Activated B cell treated with CpG ODN at 0.5 μM for 24 hours (primary cell): ENCODE data around the gene SLC30A5. TPM values are rescaled to one million over a fixed set of nuclear protein-coding genes. Genes with fewer than 3 reads are reported as not detected.

Experiments used
- ATAC-seq: fragments of 200-7000 bp; cut with Tn5 transposase; one replicate; pipeline ENCODE4 v1.10.0; 2021; ENCODE audit warnings: low read depth, mild to moderate bottlenecking, moderate library complexity
- CTCF ChIA-PET: fragments of 350-600 bp; sonication (Branson Sonifier 250); formaldehyde crosslinking; loops from one replicate; lab custom pipeline; 2021; ENCODE audit warnings: antibody characterized with exemption; lab: Charles Lee
- POLR2A ChIA-PET: fragments of 350-600 bp; sonication (Branson Sonifier 250); formaldehyde crosslinking; loops from one replicate; lab custom pipeline; 2021; ENCODE audit warnings: antibody characterized with exemption; lab: Charles Lee
- DNase-seq: peaks from one replicate; pipeline ENCODE4 v3.0.0; 2022
- H3K27ac Mint-ChIP-seq: one replicate; pipeline ENCODE4 v1.8.0; 2020; ENCODE audit warnings: mixed read lengths
- H3K27me3 Mint-ChIP-seq: one replicate; pipeline ENCODE4 v1.8.0; 2021; ENCODE audit warnings: mixed read lengths
- H3K36me3 Mint-ChIP-seq: one replicate; pipeline ENCODE4 v1.8.0; 2021; ENCODE audit warnings: low read depth, mixed read lengths
- H3K4me1 Mint-ChIP-seq: one replicate; pipeline ENCODE4 v1.8.0; 2021; ENCODE audit warnings: mixed read lengths
- H3K4me3 Mint-ChIP-seq: one replicate; pipeline ENCODE4 v1.8.0; 2020; ENCODE audit warnings: mild to moderate bottlenecking, mixed read lengths
- H3K9me3 Mint-ChIP-seq: one replicate; pipeline ENCODE4 v1.8.0; 2020; ENCODE audit warnings: mixed read lengths
- intact Hi-C: fragments of 100-400 bp; cut with micrococcal nuclease; formaldehyde crosslinking; loops from one replicate; pipeline ENCODE4 v1.15.1; 2024
- total RNA-seq: library from RNA; stranded (reverse); gene quantifications from 2 replicates; pipeline ENCODE4 v1.2.3, GENCODE V29; 2022
- TF ChIP-seq, protein P1 (sequence below): fragments of 200-600 bp; IDR thresholded peaks from one replicate; pipeline ENCODE4 v1.8.0; 2022; ENCODE audit warnings: antibody characterized with exemption, mild to moderate bottlenecking

SLC30A5 gene
- total RNA-seq, 1 donor from 2014 or later = 23.2 TPM

DNA sequence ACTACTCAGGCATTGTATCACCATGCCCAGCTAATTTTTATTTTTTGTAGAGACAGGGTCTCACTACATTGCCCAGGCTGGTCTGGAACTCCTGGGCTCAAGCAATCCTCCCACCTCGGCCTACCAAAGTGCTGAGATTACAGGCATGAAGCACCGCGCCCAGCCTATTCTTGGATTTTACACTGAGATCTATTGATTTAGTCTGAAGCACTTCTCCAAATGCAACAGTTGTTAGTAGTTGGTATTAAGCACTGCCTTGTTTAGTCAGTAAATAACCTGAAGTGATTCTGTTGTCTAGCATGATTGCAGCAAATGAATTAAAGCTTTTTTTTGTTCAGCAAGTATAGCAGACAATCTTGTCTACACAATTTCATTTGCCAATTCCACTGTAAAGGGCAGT, 64.2 kb downstream of the SLC30A5 start:
- Mint-ChIP-seq H3K27ac (no peak overlapping the region), H3K4me1 (no peaks in the 10 kb centered on the region), H3K27me3 (no peaks in the 10 kb centered on the region), H3K4me3 (no peak overlapping the region), H3K36me3 (no peaks in the 10 kb centered on the region), H3K9me3 (no peaks in the 10 kb centered on the region)
- intact Hi-C loops = no loop called here
- POLR2A ChIA-PET = no interaction called here
- CTCF ChIA-PET = no interaction called here
- TF ChIP-seq, protein P1, sequence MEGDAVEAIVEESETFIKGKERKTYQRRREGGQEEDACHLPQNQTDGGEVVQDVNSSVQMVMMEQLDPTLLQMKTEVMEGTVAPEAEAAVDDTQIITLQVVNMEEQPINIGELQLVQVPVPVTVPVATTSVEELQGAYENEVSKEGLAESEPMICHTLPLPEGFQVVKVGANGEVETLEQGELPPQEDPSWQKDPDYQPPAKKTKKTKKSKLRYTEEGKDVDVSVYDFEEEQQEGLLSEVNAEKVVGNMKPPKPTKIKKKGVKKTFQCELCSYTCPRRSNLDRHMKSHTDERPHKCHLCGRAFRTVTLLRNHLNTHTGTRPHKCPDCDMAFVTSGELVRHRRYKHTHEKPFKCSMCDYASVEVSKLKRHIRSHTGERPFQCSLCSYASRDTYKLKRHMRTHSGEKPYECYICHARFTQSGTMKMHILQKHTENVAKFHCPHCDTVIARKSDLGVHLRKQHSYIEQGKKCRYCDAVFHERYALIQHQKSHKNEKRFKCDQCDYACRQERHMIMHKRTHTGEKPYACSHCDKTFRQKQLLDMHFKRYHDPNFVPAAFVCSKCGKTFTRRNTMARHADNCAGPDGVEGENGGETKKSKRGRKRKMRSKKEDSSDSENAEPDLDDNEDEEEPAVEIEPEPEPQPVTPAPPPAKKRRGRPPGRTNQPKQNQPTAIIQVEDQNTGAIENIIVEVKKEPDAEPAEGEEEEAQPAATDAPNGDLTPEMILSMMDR = no peak
- ATAC-seq (no peak), DNase-seq (no peak)

DNA sequence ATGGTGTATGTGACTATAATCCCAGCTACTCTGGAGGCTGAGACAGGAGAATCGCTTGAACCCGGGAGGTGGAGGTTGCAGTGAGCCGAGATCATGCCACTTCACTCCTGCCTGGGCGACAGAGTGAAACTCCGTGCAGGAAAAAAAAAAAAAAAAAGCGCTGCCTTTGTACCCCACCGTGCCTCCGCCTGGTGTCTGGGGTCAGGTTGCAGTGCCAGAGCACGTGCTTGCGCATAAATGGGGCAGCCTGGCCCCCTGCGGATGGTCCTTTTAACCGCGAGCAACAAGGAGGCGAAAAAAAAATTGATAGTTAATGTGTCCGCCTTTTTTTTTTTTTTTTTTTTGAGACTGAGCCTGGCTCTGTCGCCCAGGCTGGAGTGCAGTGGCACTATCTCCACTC, 66.8 kb downstream of the SLC30A5 start:
- DNase-seq (no peak), ATAC-seq (no peak)
- Mint-ChIP-seq H3K36me3 (no peaks in the 10 kb centered on the region), H3K27me3 (no peaks in the 10 kb centered on the region), H3K9me3 (no peaks in the 10 kb centered on the region), H3K4me1 (no peaks in the 10 kb centered on the region), H3K4me3 (no peak overlapping the region), H3K27ac (no peak overlapping the region)
- intact Hi-C loops = no loop called here
- POLR2A ChIA-PET = no interaction called here
- CTCF ChIA-PET = no interaction called here
- TF ChIP-seq, protein P1 = no peak

DNA sequence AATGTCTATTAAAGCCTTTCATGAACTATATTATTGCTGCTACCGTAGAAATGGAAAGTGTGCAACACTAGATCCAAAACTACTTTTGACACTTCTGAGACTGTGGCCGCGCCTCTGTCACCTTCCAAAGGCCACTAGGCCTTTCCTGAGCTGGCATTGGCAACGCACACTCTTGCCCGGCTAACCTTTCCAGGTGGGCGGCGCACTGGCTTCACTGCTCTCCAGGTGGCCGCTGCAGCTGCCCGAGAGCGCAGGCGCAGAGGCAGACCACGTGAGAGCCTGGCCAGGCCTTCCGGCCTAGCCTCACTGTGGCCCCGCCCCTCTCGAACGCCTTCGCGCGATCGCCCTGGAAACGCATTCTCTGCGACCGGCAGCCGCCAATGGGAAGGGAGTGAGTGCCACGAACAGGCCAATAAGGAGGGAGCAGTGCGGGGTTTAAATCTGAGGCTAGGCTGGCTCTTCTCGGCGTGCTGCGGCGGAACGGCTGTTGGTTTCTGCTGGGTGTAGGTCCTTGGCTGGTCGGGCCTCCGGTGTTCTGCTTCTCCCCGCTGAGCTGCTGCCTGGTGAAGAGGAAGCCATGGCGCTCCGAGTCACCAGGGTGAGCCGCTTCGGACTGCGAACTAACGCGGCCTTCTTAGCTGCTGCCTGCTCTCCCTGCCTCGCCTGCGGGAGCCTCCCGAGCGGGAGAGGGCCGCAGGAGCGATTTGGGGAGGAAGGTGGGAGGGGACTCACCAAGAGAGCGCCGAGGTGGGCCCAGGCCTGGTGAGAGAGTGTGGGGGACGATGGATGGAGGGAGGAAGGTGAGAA, 73.1 kb downstream of the SLC30A5 start, which contains the start of gene CCNB1:
TSS of gene CCNB1 (plus strand) at position 465 of the 807 bp plus-strand sequence. CDS start at position 578, 113 bp downstream.
- no peaks in the 10 kb centered on the region for H3K27me3 Mint-ChIP-seq
- TF ChIP-seq, protein P1 = no peak
- H3K4me1 Mint-ChIP-seq = peaks cover 23% of the 10 kb centered on the region
- ChIA-PET POLR2A (interaction anchor here (0.8 to 1.9 kb wide), 5 partner anchors 10 to 73 kb away, joined by 3 to 10 read pairs (median 6); partner anchors contain the start of genes CDK7, CENPH and SLC30A5), CTCF (interaction anchor here (0.6 to 1.7 kb wide), 2 partner anchors 50 to 73 kb away, joined by 3 to 9 read pairs; partner anchors contain the start of gene SLC30A5)
- DNase-seq = peak; percentile 94
- peak within 1 kb of the TSS; percentile 96 for H3K4me3 Mint-ChIP-seq
- peaks cover 17% of the 10 kb centered on the region for H3K36me3 Mint-ChIP-seq
- intact Hi-C loops = loop anchor here (1.0 kb wide), 8 partner anchors 22 to 202 kb away; partner anchors contain the start of genes AK6, CCDC125, CDK7 and CENPH
- H3K9me3 Mint-ChIP-seq = peaks cover 2% of the 10 kb centered on the region
- peak; percentile 100 for ATAC-seq
- peak within 1 kb of the TSS; percentile 89 for H3K27ac Mint-ChIP-seq

DNA sequence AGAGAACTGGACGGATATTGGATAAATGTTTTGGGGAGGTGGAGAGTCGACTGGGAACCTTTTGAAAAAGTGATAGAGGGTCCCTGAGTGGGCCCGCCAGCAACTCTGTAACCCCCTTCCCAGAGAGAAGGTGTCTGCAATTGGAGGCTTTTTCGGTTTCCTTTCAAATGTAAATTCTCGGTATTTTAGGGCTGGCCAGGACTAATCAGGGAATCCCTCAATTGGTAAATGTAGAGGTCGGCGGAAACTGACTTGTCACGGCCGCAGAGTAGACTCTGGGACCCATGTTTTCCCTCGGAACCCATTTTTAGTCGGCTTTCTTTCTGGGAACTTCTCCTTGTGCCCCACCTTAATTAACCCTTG, 73.7 kb downstream of the SLC30A5 start:
- Mint-ChIP-seq H3K4me1 (peaks cover 23% of the 10 kb centered on the region), H3K9me3 (peaks cover 2% of the 10 kb centered on the region), H3K36me3 (peaks cover 20% of the 10 kb centered on the region), H3K27me3 (no peaks in the 10 kb centered on the region), H3K27ac (peak overlapping the region; percentile 89), H3K4me3 (peak overlapping the region; percentile 96)
- ATAC-seq (no peak), DNase-seq (no peak)
- ChIA-PET CTCF (interaction anchor here (0.6 to 1.7 kb wide), 2 partner anchors 50 to 74 kb away, joined by 3 to 9 read pairs; partner anchors contain the start of gene SLC30A5), POLR2A (interaction anchor here (1.1 to 1.9 kb wide), 3 partner anchors 9 to 74 kb away, joined by 3 to 9 read pairs (median 4); partner anchors contain the start of genes CDK7 and SLC30A5)
- TF ChIP-seq, protein P1 = no peak
- intact Hi-C loops = loop anchor here (1.0 kb wide), 3 partner anchors 22 to 202 kb away; partner anchors contain the start of genes AK6, CENPH, RAD17 and SLC30A5

DNA sequence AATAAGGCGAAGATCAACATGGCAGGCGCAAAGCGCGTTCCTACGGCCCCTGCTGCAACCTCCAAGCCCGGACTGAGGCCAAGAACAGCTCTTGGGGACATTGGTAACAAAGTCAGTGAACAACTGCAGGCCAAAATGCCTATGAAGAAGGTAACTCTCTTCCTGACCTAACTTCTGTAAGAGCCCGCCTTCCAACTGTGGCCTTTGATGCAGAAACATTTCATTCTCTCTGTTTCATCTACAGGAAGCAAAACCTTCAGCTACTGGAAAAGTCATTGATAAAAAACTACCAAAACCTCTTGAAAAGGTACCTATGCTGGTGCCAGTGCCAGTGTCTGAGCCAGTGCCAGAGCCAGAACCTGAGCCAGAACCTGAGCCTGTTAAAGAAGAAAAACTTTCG, 74.1 kb downstream of the SLC30A5 start:
- Mint-ChIP-seq H3K9me3 (peaks cover 2% of the 10 kb centered on the region), H3K4me3 (peak overlapping the region; percentile 96), H3K4me1 (peaks cover 23% of the 10 kb centered on the region), H3K36me3 (peaks cover 22% of the 10 kb centered on the region), H3K27ac (no peak overlapping the region), H3K27me3 (no peaks in the 10 kb centered on the region)
- TF ChIP-seq, protein P1 = no peak
- ChIA-PET POLR2A (interaction anchor here (1.1 kb wide), 1 partner anchor 9 kb away, joined by 3 read pairs; no protein-coding TSS in a partner anchor), CTCF (interaction anchor here (2.2 kb wide), 1 partner anchor 74 kb away, joined by 7 read pairs; the partner anchor contains the start of gene SLC30A5)
- intact Hi-C loops = loop anchor here (1.0 kb wide), 3 partner anchors 21 to 201 kb away; partner anchors contain the start of genes AK6, CENPH, RAD17 and SLC30A5
- DNase-seq (no peak), ATAC-seq (no peak)
